CD14-positive monocyte (primary cell): Measurements from ENCODE around the gene WNT5A. TPM values are rescaled to one million over a fixed set of nuclear protein-coding genes. Genes with fewer than 3 reads are reported as not detected.

Experiments used
- DNase-seq, 3 donors: peaks; one replicate each; pipeline ENCODE4 v3.0.0-alpha.2; 2011 to 2022
- H2AFZ ChIP-seq: 2 replicates; pipeline ENCODE4 v1.6.0; 2012; ENCODE audit warnings: mild to moderate bottlenecking, low read depth, low read length, inconsistent platforms; ENCODE audit not compliant: insufficient read depth, poor library complexity, severe bottlenecking
- H3K27ac ChIP-seq, 2 donors: 1 replicate in 1 of 2; 2 replicates in 1 of 2; pipeline ENCODE4 v1.5.1; 2012 to 2013; ENCODE audit warnings: low read length in 2 of 2, control low read depth in 1 of 2, inconsistent platforms in 1 of 2, low read depth in 1 of 2, mild to moderate bottlenecking in 1 of 2
- H3K27me3 ChIP-seq, 2 donors: one replicate each; pipeline versions ENCODE4 v1.6.0 to v1.6.1; 2011 to 2013; ENCODE audit warnings: low read length in 2 of 2; ENCODE audit not compliant: control insufficient read depth in 2 of 2, insufficient read depth in 2 of 2
- H3K36me3 ChIP-seq, 2 donors: replicated peaks in 1 of 2; 1 replicate in 1 of 2; 2 replicates in 1 of 2; pipeline versions ENCODE4 v1.5.1 to v1.6.1; 2012 to 2013; ENCODE audit warnings: low read length in 2 of 2, control low read depth in 1 of 2, inconsistent platforms in 1 of 2, mild to moderate bottlenecking in 1 of 2; ENCODE audit not compliant: insufficient read depth in 2 of 2, control insufficient read depth in 1 of 2
- H3K4me1 ChIP-seq, 2 donors: 1 replicate in 1 of 2; 2 replicates in 1 of 2; pipeline versions ENCODE4 v1.5.1 to v1.6.1; 2012 to 2013; ENCODE audit warnings: low read length in 2 of 2, control low read depth in 1 of 2, inconsistent platforms in 1 of 2, mild to moderate bottlenecking in 1 of 2, moderate library complexity in 1 of 2; ENCODE audit not compliant: insufficient read depth in 2 of 2, control insufficient read depth in 1 of 2
- H3K4me2 ChIP-seq: replicated peaks from 2 replicates; pipeline ENCODE3; 2012; ENCODE audit warnings: low read length, moderate library complexity, mild to moderate bottlenecking; ENCODE audit not compliant: poor library complexity, severe bottlenecking; ENCODE audit errors: extremely low read depth
- H3K4me3 ChIP-seq, 3 experiments: fragments of 200-600 bp in 1 of 3; sonication (generic) in 1 of 3; replicated peaks in 1 of 3; 1 replicate in 2 of 3; 2 replicates in 1 of 3; pipeline ENCODE4 v1.5.1; 2011 to 2013; ENCODE audit warnings: low read length in 3 of 3, mild to moderate bottlenecking in 3 of 3, control low read depth in 2 of 3, low read depth in 2 of 3, inconsistent platforms in 1 of 3, moderate library complexity in 1 of 3
- H3K79me2 ChIP-seq: 2 replicates; pipeline ENCODE4 v1.6.0; 2012; ENCODE audit warnings: mild to moderate bottlenecking, control low read depth, inconsistent platforms, low read length, moderate library complexity; ENCODE audit not compliant: insufficient read depth
- H3K9ac ChIP-seq: 2 replicates; pipeline ENCODE4 v1.6.0; 2017; ENCODE audit warnings: low read length, mild to moderate bottlenecking; ENCODE audit not compliant: insufficient read depth, poor library complexity, severe bottlenecking
- H3K9me3 ChIP-seq, 2 donors: replicated peaks in 1 of 2; 1 replicate in 1 of 2; 2 replicates in 1 of 2; pipeline versions ENCODE4 v1.5.1 to v1.6.1; 2012 to 2013; ENCODE audit warnings: low read length in 2 of 2, control low read depth in 1 of 2; ENCODE audit not compliant: control insufficient read depth in 1 of 2, insufficient read depth in 1 of 2
- H4K20me1 ChIP-seq: 2 replicates; pipeline ENCODE4 v1.6.0; 2012; ENCODE audit warnings: mild to moderate bottlenecking, low read length, control low read depth, moderate library complexity; ENCODE audit not compliant: insufficient read depth
- H3K27ac Mint-ChIP-seq, 7 donors: one replicate each; pipeline ENCODE4 v1.8.0; 2020; ENCODE audit warnings: mild to moderate bottlenecking in 7 of 7, mixed read lengths in 7 of 7, moderate library complexity in 6 of 7, inconsistent platforms in 2 of 7
- H3K27me3 Mint-ChIP-seq, 3 donors: one replicate each; pipeline ENCODE4 v1.8.0; 2021 to 2022; ENCODE audit warnings: low read depth in 3 of 3, mild to moderate bottlenecking in 3 of 3, mixed read lengths in 3 of 3, moderate library complexity in 3 of 3, inconsistent platforms in 1 of 3
- H3K36me3 Mint-ChIP-seq, 2 donors: one replicate each; pipeline ENCODE4 v1.8.0; 2020; ENCODE audit warnings: mixed read lengths in 2 of 2, inconsistent platforms in 1 of 2, mild to moderate bottlenecking in 1 of 2
- H3K4me1 Mint-ChIP-seq: one replicate; pipeline ENCODE4 v1.8.0; 2020; ENCODE audit warnings: mild to moderate bottlenecking, mixed read lengths
- H3K4me3 Mint-ChIP-seq, 2 donors: one replicate each; pipeline ENCODE4 v1.8.0; 2020; ENCODE audit warnings: mild to moderate bottlenecking in 2 of 2, mixed read lengths in 2 of 2, moderate library complexity in 1 of 2
- H3K9me3 Mint-ChIP-seq, 7 donors: one replicate each; pipeline ENCODE4 v1.8.0; 2020 to 2022; ENCODE audit warnings: mixed read lengths in 7 of 7, mild to moderate bottlenecking in 6 of 7, moderate library complexity in 6 of 7, inconsistent platforms in 2 of 7
- CTCF ChIP-seq: fragments of 200-600 bp; IDR thresholded peaks from one replicate; pipeline ENCODE4 v1.8.0; 2022; ENCODE audit warnings: antibody characterized with exemption, mild to moderate bottlenecking
- WGBS: methylation state at CpG from one replicate; pipeline ENCODE4 v1.1.5; 2013; ENCODE audit warnings: missing lambda C conversion rate; ENCODE audit not compliant: insufficient coverage; 5-methylcytosine and 5-hydroxymethylcytosine counted together
- intact Hi-C, 2 donors: fragments of 100-400 bp; cut with micrococcal nuclease; formaldehyde crosslinking; loops; one replicate each; pipeline versions ENCODE4 v1.15.0 to v1.15.1; 2023
- polyA plus RNA-seq, 3 donors: library from polyadenylated mRNA; depleted of rRNA in 1 of 3; unstranded in 2 of 3; stranded (reverse) in 1 of 3; fragments of 300-500 nt in 2 of 3; fragments of >200 nt in 1 of 3; fragmentation: Illumina TruSeq in 2 of 3; gene quantifications; 1 replicate in 2 of 3; 2 replicates in 1 of 3; pipeline ENCODE4 v1.2.3, GENCODE V29; 2012 to 2021

The WNT5A gene
- polyA plus RNA-seq, 3 donors: 0.01 to 0.03 TPM; not detected in 1

DNA sequence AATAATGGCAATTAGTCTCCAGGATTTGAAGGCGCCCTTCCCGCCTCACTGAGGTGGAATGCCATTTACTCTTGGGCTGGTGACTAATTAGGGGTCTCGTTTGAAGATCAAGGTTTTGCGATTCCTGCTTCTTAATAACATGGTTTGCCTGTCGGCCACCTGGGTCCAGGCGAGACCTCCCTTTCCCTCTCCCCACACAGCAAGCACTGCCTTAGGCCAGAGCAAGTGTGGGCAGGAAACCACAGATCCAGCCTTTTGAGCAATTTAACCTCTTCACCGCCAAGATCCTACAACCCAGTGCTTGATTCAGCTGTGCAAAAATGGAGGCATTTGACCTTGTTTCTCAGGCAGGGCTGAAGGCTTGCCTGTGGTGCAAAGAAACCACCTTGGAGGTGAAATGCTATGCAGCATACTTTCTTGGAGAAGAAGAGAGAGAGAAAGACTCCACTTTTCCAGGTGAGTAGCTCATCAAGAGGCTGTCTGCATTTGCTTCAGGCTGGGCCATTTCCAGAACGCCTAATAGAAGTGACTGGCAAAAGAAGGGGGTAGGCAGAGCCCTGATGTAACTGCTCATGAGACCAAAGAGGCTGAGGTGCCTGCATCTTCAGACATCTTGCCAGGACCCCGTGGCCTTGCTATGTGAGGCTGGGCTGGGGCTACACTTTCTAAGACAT is 34.1 kb upstream of the WNT5A start:
- DNase-seq: no peak
- no peaks in the 10 kb centered on the region for H4K20me1 ChIP-seq
- no peaks in the 10 kb centered on the region for H3K36me3 ChIP-seq
- peaks cover 0 to 3% (median 2%) of the 10 kb centered on the region in 7 donors for H3K9me3 Mint-ChIP-seq
- H3K27me3 Mint-ChIP-seq: peaks cover 0 to 6% (median 1%) of the 10 kb centered on the region in 3 donors
- H3K4me1 Mint-ChIP-seq: no peaks in the 10 kb centered on the region
- no peak overlapping the region for H3K27ac ChIP-seq
- no peaks in the 10 kb centered on the region for H3K9me3 ChIP-seq
- intact Hi-C loops: no loop called here
- no peak overlapping the region for H3K9ac ChIP-seq
- H3K36me3 Mint-ChIP-seq: no peaks in the 10 kb centered on the region
- H3K4me2 ChIP-seq: no peak overlapping the region
- H2AFZ ChIP-seq: no peak overlapping the region
- TF ChIP-seq CTCF: no peak
- H3K4me3 ChIP-seq: no peak overlapping the region
- H3K79me2 ChIP-seq: no peaks in the 10 kb centered on the region
- peak overlapping the region in 1 of 7 donors; percentile 24 for H3K27ac Mint-ChIP-seq
- WGBS: 83% methylated on average over 8 of the region's 9 CpGs
- no peaks in the 10 kb centered on the region for H3K4me1 ChIP-seq
- H3K27me3 ChIP-seq: no peaks in the 10 kb centered on the region
- no peak overlapping the region for H3K4me3 Mint-ChIP-seq

DNA sequence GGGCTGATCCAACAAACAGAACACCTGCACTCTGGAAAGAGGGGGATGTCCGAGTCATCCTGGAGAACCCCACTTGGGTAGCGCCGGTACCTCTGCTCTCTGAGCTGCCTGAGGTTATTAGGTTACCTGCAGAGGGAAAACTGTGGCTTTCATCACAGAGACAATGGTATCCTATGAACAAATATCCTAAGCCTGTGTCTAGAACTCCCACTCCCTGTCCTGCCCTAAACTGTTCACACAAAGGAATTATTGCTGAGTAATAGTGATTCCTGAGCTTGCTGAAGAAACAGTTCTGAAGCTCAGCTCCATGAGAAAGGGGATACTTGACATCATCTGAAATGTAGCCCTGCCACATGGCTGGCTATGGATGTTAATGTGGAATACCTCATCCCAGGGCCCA is 31.9 kb upstream of the WNT5A start:
- Histone ChIP-seq H3K27ac (no peak overlapping the region), H3K9ac (no peak overlapping the region), H3K4me1 (no peaks in the 10 kb centered on the region), H2AFZ (no peak overlapping the region), H3K9me3 (no peaks in the 10 kb centered on the region), H3K4me2 (no peak overlapping the region), H4K20me1 (no peaks in the 10 kb centered on the region), H3K36me3 (no peaks in the 10 kb centered on the region), H3K4me3 (no peak overlapping the region), H3K79me2 (no peaks in the 10 kb centered on the region), H3K27me3 (no peaks in the 10 kb centered on the region)
- H3K4me3 Mint-ChIP-seq: no peak overlapping the region
- WGBS: no CpG with 5 or more reads among the region's 3 CpGs
- DNase-seq: no peak
- intact Hi-C loops: no loop called here
- H3K36me3 Mint-ChIP-seq: no peaks in the 10 kb centered on the region
- H3K4me1 Mint-ChIP-seq: no peaks in the 10 kb centered on the region
- H3K9me3 Mint-ChIP-seq: peaks cover 0 to 3% (median 2%) of the 10 kb centered on the region in 7 donors
- peaks cover 0 to 6% (median 3%) of the 10 kb centered on the region in 3 donors for H3K27me3 Mint-ChIP-seq
- no peak overlapping the region for H3K27ac Mint-ChIP-seq
- no peak for TF ChIP-seq CTCF
